HCT116 (cell line): ENCODE measurements around the gene SMOC1. TPM values are rescaled to one million over a fixed set of nuclear protein-coding genes. Genes with fewer than 3 reads are reported as not detected.

Experiments used
- ATAC-seq: fragments of 200-7000 bp; cut with Tn5 transposase; 2 replicates; pipeline ENCODE4 v1.9.1; 2020; ENCODE audit warnings: mild to moderate bottlenecking, moderate library complexity
- BruUV-seq: library from RNA; stranded (reverse); fragments of 400-500 nt; replicated peaks from 2 replicates; lab custom pipeline; 2021; lab: Mats Ljungman, UMichigan
- CTCF ChIA-PET: fragments of 300-600 bp; sonication (Branson Sonifier 250); formaldehyde crosslinking; loops from one replicate; lab custom pipeline; 2021; ENCODE audit warnings: antibody characterized with exemption; lab: Charles Lee
- POLR2A ChIA-PET: fragments of 300-600, 350-600 bp; sonication (Branson Sonifier 250); formaldehyde crosslinking; loops from one replicate; lab custom pipeline; 2021; ENCODE audit warnings: antibody characterized with exemption; lab: Charles Lee
- RAD21 ChIA-PET, 2 experiments: fragments of 300-600 bp; sonication (Branson Sonifier 250); formaldehyde crosslinking; loops; one replicate each; lab custom pipeline; 2023; ENCODE audit warnings: low total read pairs in 2 of 2; ENCODE audit not compliant: uncharacterized antibody in 2 of 2, unreplicated experiment in 2 of 2, low non-redundant PET in 1 of 2; lab: Charles Lee
- DNase-seq: peaks from one replicate; pipeline ENCODE4 v3.0.0-alpha.2; 2010; ENCODE audit warnings: low read depth, low spot score
- H2AFZ ChIP-seq: fragments of 200-600 bp; shearing (Covaris generic), sonication (generic); 2 replicates; pipeline ENCODE4 v1.6.1; 2017; ENCODE audit warnings: low read depth, mixed run types, mixed read lengths, antibody characterized with exemption, low read length; ENCODE audit not compliant: poor library complexity, severe bottlenecking
- H3K27ac ChIP-seq: 2 replicates; pipeline ENCODE4 v1.5.1; 2012; ENCODE audit warnings: low read depth, low read length
- H3K27me3 ChIP-seq: fragments of 200-600 bp; sonication (generic); 2 replicates; pipeline ENCODE4 v1.6.1; 2016; ENCODE audit warnings: mixed run types, low read length, mixed read lengths; ENCODE audit not compliant: insufficient read depth
- H3K36me3 ChIP-seq, 2 experiments: fragments of 200-500 bp in 1 of 2; fragments of 200-600 bp in 1 of 2; sonication (Bioruptor generic) in 1 of 2; sonication (generic) in 1 of 2; 2 replicates each; pipeline versions ENCODE4 v1.5.1 to v1.6.1; 2014 to 2016; ENCODE audit warnings: low read length in 2 of 2, inconsistent platforms in 1 of 2, mixed read lengths in 1 of 2, mixed run types in 1 of 2; ENCODE audit not compliant: insufficient read depth in 2 of 2, control insufficient read depth in 1 of 2
- H3K4me1 ChIP-seq, 2 experiments: fragments of 200-600 bp in 1 of 2; sonication (generic) in 1 of 2; 2 replicates each; pipeline versions ENCODE4 v1.5.1 to v1.6.1; 2012 to 2017; ENCODE audit warnings: low read length in 2 of 2, inconsistent platforms in 1 of 2, mild to moderate bottlenecking in 1 of 2, mixed read lengths in 1 of 2, mixed run types in 1 of 2, moderate library complexity in 1 of 2; ENCODE audit not compliant: insufficient read depth in 2 of 2, control insufficient read depth in 1 of 2
- H3K4me2 ChIP-seq: fragments of 200-600 bp; sonication (generic); 2 replicates; pipeline ENCODE4 v1.6.1; 2017; ENCODE audit warnings: mixed run types, low read length, mixed read lengths
- H3K4me3 ChIP-seq, 2 experiments: fragments of 200-600 bp in 1 of 2; sonication (generic) in 1 of 2; replicated peaks in 1 of 2; 2 replicates each; pipeline ENCODE4 v1.5.1; 2011 to 2016; ENCODE audit warnings: low read length in 2 of 2, control low read depth in 1 of 2, low read depth in 1 of 2, mild to moderate bottlenecking in 1 of 2, mixed read lengths in 1 of 2, mixed run types in 1 of 2
- H3K79me2 ChIP-seq: fragments of 200-600 bp; sonication (generic); 2 replicates; pipeline ENCODE4 v1.6.1; 2017; ENCODE audit warnings: mild to moderate bottlenecking, mixed run types, low read length, moderate library complexity, mixed read lengths; ENCODE audit not compliant: insufficient read depth
- H3K9ac ChIP-seq: fragments of 200-600 bp; sonication (generic); 2 replicates; pipeline ENCODE4 v1.6.1; 2016; ENCODE audit warnings: low read length, mixed read lengths
- H3K9me2 ChIP-seq: fragments of 200-600 bp; sonication (generic), shearing (Covaris generic); 2 replicates; pipeline ENCODE4 v1.6.1; 2017; ENCODE audit warnings: mixed run types, mild to moderate bottlenecking, moderate library complexity; ENCODE audit not compliant: insufficient read depth
- H3K9me3 ChIP-seq, 2 experiments: fragments of 200-500 bp in 1 of 2; fragments of 200-600 bp in 1 of 2; sonication (Bioruptor generic) in 1 of 2; sonication (generic) in 1 of 2; 2 replicates each; pipeline ENCODE4 v1.6.1; 2014 to 2017; ENCODE audit warnings: low read length in 2 of 2, mixed read lengths in 2 of 2, inconsistent platforms in 1 of 2, low read depth in 1 of 2, mild to moderate bottlenecking in 1 of 2, mixed run types in 1 of 2, moderate library complexity in 1 of 2; ENCODE audit not compliant: control insufficient read depth in 1 of 2, insufficient read depth in 1 of 2
- H4K20me1 ChIP-seq: fragments of 200-600 bp; sonication (generic), shearing (Covaris generic); 2 replicates; pipeline ENCODE4 v1.6.1; 2017; ENCODE audit warnings: mixed run types, mild to moderate bottlenecking, moderate library complexity; ENCODE audit not compliant: insufficient read depth
- CEBPB ChIP-seq: IDR thresholded peaks from 2 replicates; pipeline ENCODE4 v1.6.1; 2012; ENCODE audit warnings: low read depth
- EGR1 ChIP-seq: IDR thresholded peaks from 2 replicates; pipeline ENCODE4 v1.6.1; 2012; ENCODE audit warnings: low read depth
- ELF1 ChIP-seq: IDR thresholded peaks from 2 replicates; pipeline ENCODE4 v1.6.1; 2012; ENCODE audit warnings: low read depth, borderline replicate concordance
- EZH2 ChIP-seq: fragments of 200-600 bp; sonication (generic); IDR thresholded peaks from 2 replicates; pipeline ENCODE4 v1.6.1; 2017; ENCODE audit warnings: antibody characterized with exemption, mixed run types
- FOSL1 ChIP-seq: IDR thresholded peaks from 2 replicates; pipeline ENCODE4 v1.6.1; 2012; ENCODE audit warnings: low read depth
- POLR2A ChIP-seq: IDR thresholded peaks from 2 replicates; pipeline ENCODE4 v1.7.0; 2011; ENCODE audit warnings: borderline replicate concordance; ENCODE audit not compliant: insufficient read depth, insufficient read length; ENCODE audit errors: extremely low read depth
- POLR2AphosphoS5 ChIP-seq: IDR thresholded peaks from 2 replicates; pipeline ENCODE4 v1.6.1; 2011; ENCODE audit warnings: mild to moderate bottlenecking, low read depth, low read length, moderate library complexity
- RAD21 ChIP-seq: IDR thresholded peaks from 2 replicates; pipeline ENCODE4 v1.6.1; 2012; ENCODE audit warnings: low read depth, mild to moderate bottlenecking
- SIN3A ChIP-seq: IDR thresholded peaks from 2 replicates; pipeline ENCODE4 v1.6.1; 2012; ENCODE audit warnings: low read depth
- SP1 ChIP-seq: IDR thresholded peaks from 2 replicates; pipeline ENCODE4 v1.6.1; 2012; ENCODE audit warnings: low read depth
- SRF ChIP-seq: IDR thresholded peaks from 2 replicates; pipeline ENCODE4 v1.6.1; 2012; ENCODE audit warnings: low read depth
- TCF7L2 ChIP-seq: IDR thresholded peaks from 2 replicates; pipeline ENCODE4 v1.7.0; 2011; ENCODE audit warnings: borderline replicate concordance, inconsistent platforms; ENCODE audit not compliant: insufficient read depth, insufficient read length; ENCODE audit errors: extremely low read depth
- ZFX ChIP-seq: fragments of 450-650 bp; IDR thresholded peaks from 2 replicates; pipeline ENCODE4 v1.6.1; 2017
- ZNF274 ChIP-seq: fragments of 200-500 bp; sonication (Bioruptor generic); IDR thresholded peaks from 2 replicates; pipeline ENCODE4 v1.6.1; 2014; ENCODE audit warnings: mild to moderate bottlenecking, low read depth, low read length, inconsistent platforms
- intact Hi-C: fragments of 100-400 bp; cut with micrococcal nuclease; formaldehyde crosslinking; loops from 2 replicates; pipeline ENCODE4 v1.10.0; 2022
- total RNA-seq: library from RNA; stranded (reverse); gene quantifications from one replicate; pipeline ENCODE4 v1.2.1, GENCODE V29; 2021; ENCODE audit not compliant: unreplicated experiment
- TF ChIP-seq, protein P1 (sequence below): IDR thresholded peaks from 2 replicates; pipeline ENCODE4 v1.6.1; 2011; ENCODE audit warnings: mild to moderate bottlenecking, low read length, moderate library complexity; ENCODE audit not compliant: insufficient replicate concordance; ENCODE audit errors: extremely low read depth
- TF ChIP-seq, protein P2 (sequence below), 3 experiments: fragments of 200-600 bp in 1 of 3; sonication (generic) in 1 of 3; IDR thresholded peaks in 2 of 3; conservative IDR thresholded peaks in 1 of 3; 2 replicates each; pipeline ENCODE4 v1.5.1; 2012 to 2017; ENCODE audit warnings: low read depth in 2 of 3, low read length in 2 of 3, antibody characterized with exemption in 1 of 3, borderline replicate concordance in 1 of 3, control low read depth in 1 of 3, mild to moderate bottlenecking in 1 of 3, mixed read lengths in 1 of 3, mixed run types in 1 of 3, moderate library complexity in 1 of 3; ENCODE audit not compliant: insufficient read depth in 1 of 3
- TF ChIP-seq, protein P3 (sequence below): IDR thresholded peaks from 2 replicates; pipeline ENCODE4 v1.6.1; 2012; ENCODE audit warnings: low read depth

The SMOC1 gene
- total RNA-seq, 1 experiment from 2014 or later: not detected

DNA sequence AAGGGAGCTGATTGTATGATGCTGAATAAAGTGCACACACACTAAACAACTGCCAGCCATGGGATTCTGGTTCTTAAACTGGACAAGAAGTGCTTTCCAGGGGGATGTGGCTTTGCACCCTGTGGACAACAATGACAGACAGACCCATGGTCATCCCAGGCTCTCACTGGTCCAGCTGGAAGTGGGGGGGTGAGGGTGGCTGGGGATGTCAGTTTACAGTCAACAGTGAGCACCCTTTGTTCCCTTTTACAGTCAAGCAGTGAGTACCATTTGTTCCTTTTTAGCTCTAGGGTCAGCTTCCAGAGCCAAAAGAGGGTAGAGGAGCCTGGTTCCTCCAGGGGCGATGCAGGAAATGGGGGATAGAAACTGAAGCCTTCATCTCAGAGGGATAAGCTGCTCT, 100.7 kb downstream of the SMOC1 start:
- no peak overlapping the region for H3K4me3 ChIP-seq
- no peak for ATAC-seq
- no peak overlapping the region for H2AFZ ChIP-seq
- H3K9me2 ChIP-seq: no peaks in the 10 kb centered on the region
- H4K20me1 ChIP-seq: no peaks in the 10 kb centered on the region
- RAD21 ChIA-PET: no interaction called here
- DNase-seq: no peak
- TF ChIP-seq SIN3A (no peak), EGR1 (no peak), TCF7L2 (no peak), POLR2AphosphoS5 (no peak), ZNF274 (no peak), SRF (no peak), ELF1 (no peak), FOSL1 (no peak), POLR2A (no peak), ZFX (no peak), RAD21 (no peak), SP1 (no peak), EZH2 (no peak), CEBPB (no peak)
- TF ChIP-seq, protein P1, sequence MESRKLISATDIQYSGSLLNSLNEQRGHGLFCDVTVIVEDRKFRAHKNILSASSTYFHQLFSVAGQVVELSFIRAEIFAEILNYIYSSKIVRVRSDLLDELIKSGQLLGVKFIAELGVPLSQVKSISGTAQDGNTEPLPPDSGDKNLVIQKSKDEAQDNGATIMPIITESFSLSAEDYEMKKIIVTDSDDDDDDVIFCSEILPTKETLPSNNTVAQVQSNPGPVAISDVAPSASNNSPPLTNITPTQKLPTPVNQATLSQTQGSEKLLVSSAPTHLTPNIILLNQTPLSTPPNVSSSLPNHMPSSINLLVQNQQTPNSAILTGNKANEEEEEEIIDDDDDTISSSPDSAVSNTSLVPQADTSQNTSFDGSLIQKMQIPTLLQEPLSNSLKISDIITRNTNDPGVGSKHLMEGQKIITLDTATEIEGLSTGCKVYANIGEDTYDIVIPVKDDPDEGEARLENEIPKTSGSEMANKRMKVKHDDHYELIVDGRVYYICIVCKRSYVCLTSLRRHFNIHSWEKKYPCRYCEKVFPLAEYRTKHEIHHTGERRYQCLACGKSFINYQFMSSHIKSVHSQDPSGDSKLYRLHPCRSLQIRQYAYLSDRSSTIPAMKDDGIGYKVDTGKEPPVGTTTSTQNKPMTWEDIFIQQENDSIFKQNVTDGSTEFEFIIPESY: no peak
- TF ChIP-seq, protein P2, sequence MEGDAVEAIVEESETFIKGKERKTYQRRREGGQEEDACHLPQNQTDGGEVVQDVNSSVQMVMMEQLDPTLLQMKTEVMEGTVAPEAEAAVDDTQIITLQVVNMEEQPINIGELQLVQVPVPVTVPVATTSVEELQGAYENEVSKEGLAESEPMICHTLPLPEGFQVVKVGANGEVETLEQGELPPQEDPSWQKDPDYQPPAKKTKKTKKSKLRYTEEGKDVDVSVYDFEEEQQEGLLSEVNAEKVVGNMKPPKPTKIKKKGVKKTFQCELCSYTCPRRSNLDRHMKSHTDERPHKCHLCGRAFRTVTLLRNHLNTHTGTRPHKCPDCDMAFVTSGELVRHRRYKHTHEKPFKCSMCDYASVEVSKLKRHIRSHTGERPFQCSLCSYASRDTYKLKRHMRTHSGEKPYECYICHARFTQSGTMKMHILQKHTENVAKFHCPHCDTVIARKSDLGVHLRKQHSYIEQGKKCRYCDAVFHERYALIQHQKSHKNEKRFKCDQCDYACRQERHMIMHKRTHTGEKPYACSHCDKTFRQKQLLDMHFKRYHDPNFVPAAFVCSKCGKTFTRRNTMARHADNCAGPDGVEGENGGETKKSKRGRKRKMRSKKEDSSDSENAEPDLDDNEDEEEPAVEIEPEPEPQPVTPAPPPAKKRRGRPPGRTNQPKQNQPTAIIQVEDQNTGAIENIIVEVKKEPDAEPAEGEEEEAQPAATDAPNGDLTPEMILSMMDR (IDR thresholded peaks at IDR 0.05 in 2 of 3, conservative IDR thresholded peaks at IDR 0.05 in 1 of 3; ENCODE audit: borderline replicate concordance in 1 of 3, insufficient read depth in 1 of 3, low read depth in 2 of 3, low read length in 2 of 3): no peak
- TF ChIP-seq, protein P3, sequence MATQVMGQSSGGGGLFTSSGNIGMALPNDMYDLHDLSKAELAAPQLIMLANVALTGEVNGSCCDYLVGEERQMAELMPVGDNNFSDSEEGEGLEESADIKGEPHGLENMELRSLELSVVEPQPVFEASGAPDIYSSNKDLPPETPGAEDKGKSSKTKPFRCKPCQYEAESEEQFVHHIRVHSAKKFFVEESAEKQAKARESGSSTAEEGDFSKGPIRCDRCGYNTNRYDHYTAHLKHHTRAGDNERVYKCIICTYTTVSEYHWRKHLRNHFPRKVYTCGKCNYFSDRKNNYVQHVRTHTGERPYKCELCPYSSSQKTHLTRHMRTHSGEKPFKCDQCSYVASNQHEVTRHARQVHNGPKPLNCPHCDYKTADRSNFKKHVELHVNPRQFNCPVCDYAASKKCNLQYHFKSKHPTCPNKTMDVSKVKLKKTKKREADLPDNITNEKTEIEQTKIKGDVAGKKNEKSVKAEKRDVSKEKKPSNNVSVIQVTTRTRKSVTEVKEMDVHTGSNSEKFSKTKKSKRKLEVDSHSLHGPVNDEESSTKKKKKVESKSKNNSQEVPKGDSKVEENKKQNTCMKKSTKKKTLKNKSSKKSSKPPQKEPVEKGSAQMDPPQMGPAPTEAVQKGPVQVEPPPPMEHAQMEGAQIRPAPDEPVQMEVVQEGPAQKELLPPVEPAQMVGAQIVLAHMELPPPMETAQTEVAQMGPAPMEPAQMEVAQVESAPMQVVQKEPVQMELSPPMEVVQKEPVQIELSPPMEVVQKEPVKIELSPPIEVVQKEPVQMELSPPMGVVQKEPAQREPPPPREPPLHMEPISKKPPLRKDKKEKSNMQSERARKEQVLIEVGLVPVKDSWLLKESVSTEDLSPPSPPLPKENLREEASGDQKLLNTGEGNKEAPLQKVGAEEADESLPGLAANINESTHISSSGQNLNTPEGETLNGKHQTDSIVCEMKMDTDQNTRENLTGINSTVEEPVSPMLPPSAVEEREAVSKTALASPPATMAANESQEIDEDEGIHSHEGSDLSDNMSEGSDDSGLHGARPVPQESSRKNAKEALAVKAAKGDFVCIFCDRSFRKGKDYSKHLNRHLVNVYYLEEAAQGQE: no peak
- H3K27ac ChIP-seq: no peak overlapping the region
- intact Hi-C loops: no loop called here
- no TSS peak for BruUV-seq
- peaks cover 0 to 13% of the 10 kb centered on the region in 2 experiments; a peak in 1 of 4 replicates for H3K4me1 ChIP-seq
- CTCF ChIA-PET: no interaction called here
- H3K79me2 ChIP-seq: no peaks in the 10 kb centered on the region
- no peak overlapping the region for H3K9ac ChIP-seq
- peaks cover 36% of the 10 kb centered on the region for H3K27me3 ChIP-seq
- no peak overlapping the region for H3K4me2 ChIP-seq
- H3K36me3 ChIP-seq: no peaks in the 10 kb centered on the region
- POLR2A ChIA-PET: no interaction called here
- no peaks in the 10 kb centered on the region for H3K9me3 ChIP-seq
